Measurements from ENCODE around the gene PTBP3. TPM values are rescaled to one million over a fixed set of nuclear protein-coding genes. Genes with fewer than 3 reads are reported as not detected.

Gene PTBP3
- total and polyA plus RNA-seq, 2 of the 13 experiments (the other 11 are each of a cell fraction or from before 2014, with no cell fraction given) = 52.8 to 61.1 TPM

GRCh38 chr9:112170235-112170634, 163.2 kb downstream of the PTBP3 start:
- H3K79me2 ChIP-seq (ENCODE audit: insufficient read depth, low read length) = peaks cover 65% of the 10 kb centered on the region
- in situ Hi-C loops (cut with HindIII; ENCODE audit: extremely low pct_ligation_motif_present, low pct_unique_long_range_greater_than_20kb) (no loop called here), intact Hi-C loops (cut with micrococcal nuclease; ENCODE audit: unreplicated experiment) (no loop called here)
- ATAC-seq = no peak
- ChIA-PET CTCF (ENCODE audit: low intra/inter-chr PET ratio, low total read pairs) (no interaction called here), POLR2A (no interaction called here)
- H3K36me3 ChIP-seq (replicated peaks in 1 of 2; ENCODE audit: control insufficient read depth in 1 of 2, insufficient read depth in 2 of 2, low read length in 2 of 2) = 0 out of 5 replicates have a peak, but pooled peaks cover 0 to 6% of the 10 kb centered on the region in 2 experiments
- H3K27ac ChIP-seq (ENCODE audit: extremely low read length, insufficient read depth, low read length) = no peak overlapping the region
- H3K4me3 ChIP-seq (replicated peaks in 1 of 3; ENCODE audit: insufficient read depth in 1 of 3, low read depth in 2 of 3, low read length in 3 of 3) = no peak overlapping the region
- no peaks in the 10 kb centered on the region; a peak in 1 of 5 replicates for H3K27me3 ChIP-seq (ENCODE audit: control insufficient read depth in 1 of 2, insufficient read depth in 2 of 2, low read length in 2 of 2)
- no peak overlapping the region for H2AFZ ChIP-seq (ENCODE audit: low read length)
- no peak overlapping the region for H3K4me2 ChIP-seq (ENCODE audit: low read depth, low read length)
- peaks cover 80% of the 10 kb centered on the region for H3K4me1 ChIP-seq (ENCODE audit: insufficient read depth, low read length)
- no peaks in the 10 kb centered on the region for H4K20me1 ChIP-seq (ENCODE audit: insufficient read depth, low read length)
- TF ChIP-seq PHF20 (CRISPR knock-in tag; IDR thresholded peaks at IDR 0.05) = no peak
- TF ChIP-seq ZNF674 (CRISPR knock-in tag; IDR thresholded peaks at IDR 0.05; ENCODE audit: low read depth) = no peak
- TF ChIP-seq SRSF1 (optimal IDR thresholded peaks at IDR 0.05; ENCODE audit: low read depth, low read length) = no peak
- TF ChIP-seq GLI4 (CRISPR knock-in tag; IDR thresholded peaks at IDR 0.05; ENCODE audit: borderline replicate concordance) = no peak
- no peak for TF ChIP-seq HNRNPH1 (optimal IDR thresholded peaks at IDR 0.05; ENCODE audit: low read depth, low read length)
- TF ChIP-seq ZNF782 (CRISPR knock-in tag; IDR thresholded peaks at IDR 0.05; ENCODE audit: borderline replicate concordance) = no peak
- TF ChIP-seq JUN (CRISPR knock-in tag; IDR thresholded peaks at IDR 0.05) = no peak
- TF ChIP-seq NR1H2 (CRISPR knock-in tag; IDR thresholded peaks at IDR 0.05; ENCODE audit: borderline replicate concordance, low read depth) = no peak
- no peak for TF ChIP-seq U2AF1 (optimal IDR thresholded peaks at IDR 0.05; ENCODE audit: low read depth, low read length)
- TF ChIP-seq PRDM15 (CRISPR knock-in tag; IDR thresholded peaks at IDR 0.05) = no peak
- TF ChIP-seq NR2C2 (CRISPR knock-in tag; IDR thresholded peaks at IDR 0.05; ENCODE audit: borderline replicate concordance) = no peak
- TF ChIP-seq ZNF598 (CRISPR knock-in tag; IDR thresholded peaks at IDR 0.05; ENCODE audit: borderline replicate concordance) = no peak
- TF ChIP-seq THYN1 (CRISPR knock-in tag; IDR thresholded peaks at IDR 0.05; ENCODE audit: borderline replicate concordance, low read depth) = no peak
- TF ChIP-seq ZNF841 (CRISPR knock-in tag; IDR thresholded peaks at IDR 0.05; ENCODE audit: borderline replicate concordance) = no peak
- no peak for TF ChIP-seq HDAC2 (CRISPR knock-in tag; IDR thresholded peaks at IDR 0.05)
- no peak for TF ChIP-seq RNF219 (CRISPR knock-in tag; IDR thresholded peaks at IDR 0.05)
- TF ChIP-seq ZNF616 (CRISPR knock-in tag; IDR thresholded peaks at IDR 0.05; ENCODE audit: low read depth) = no peak
- H3K9ac ChIP-seq (ENCODE audit: insufficient read depth, low read depth, low read length) = no peak overlapping the region
- no TSS peak for BruUV-seq (replicated peaks)
- no peak for DNase-seq (ENCODE audit: low spot score)
- 90% methylated on average over 4 of the region's 4 CpGs for WGBS (ENCODE audit: low lambda C conversion rate)
- FAIRE-seq = no peak
- no peaks in the 10 kb centered on the region for H3K9me3 ChIP-seq (ENCODE audit: low read length)
